H1 (cell line): ENCODE measurements around the gene HMCN2. TPM values are rescaled to one million over a fixed set of nuclear protein-coding genes. Genes with fewer than 3 reads are reported as not detected.

Experiments
- EZH2 ChIP-seq: fragments of 200-600 bp; sonication (generic); IDR thresholded peaks from 2 replicates; pipeline ENCODE4 v1.7.1; 2012; ENCODE audit warnings: low read depth, mild to moderate bottlenecking, moderate library complexity, low read length, inconsistent platforms; ENCODE audit not compliant: severe bottlenecking
- JUN ChIP-seq: IDR thresholded peaks from 2 replicates; pipeline ENCODE4 v1.6.1; 2011; ENCODE audit warnings: low read depth, mild to moderate bottlenecking, improper control_type of control experiment, low read length
- TAF1 ChIP-seq: IDR thresholded peaks from 2 replicates; pipeline ENCODE4 v1.6.1; 2011; ENCODE audit warnings: mild to moderate bottlenecking, low read depth, low read length
- TAF7 ChIP-seq: optimal IDR thresholded peaks from 2 replicates; pipeline ENCODE3; 2011; ENCODE audit warnings: low read depth, mild to moderate bottlenecking, inconsistent platforms, low read length, moderate library complexity, borderline replicate concordance
- polyA plus RNA-seq, 7 experiments: library from polyadenylated mRNA; depleted of rRNA in 3 of 7; stranded (reverse) in 5 of 7; unstranded in 2 of 7; fragments of >200 nt in 5 of 7; fragments of 200-250 nt in 2 of 7; gene quantifications; 1 replicate in 5 of 7; 2 replicates in 1 of 7; 4 replicates in 1 of 7; pipeline versions ENCODE4 v1.2.1 to v1.2.3, GENCODE V29; 2011 to 2013; ENCODE audit warnings: missing spikeins in 2 of 7, mixed read lengths in 2 of 7
- total RNA-seq: library from RNA; stranded (reverse); fragmentation: NEBNext Ultra II Directional; extraction: Animal tissue kit (Norgen Biotek cat#: 25700); gene quantifications from 2 replicates; pipeline ENCODE4 v1.2.1, GENCODE V29; 2021
- TF ChIP-seq, protein P1 (sequence below): IDR thresholded peaks from 2 replicates; pipeline ENCODE4 v1.6.1; 2012; ENCODE audit warnings: inconsistent platforms
- TF ChIP-seq, protein P2 (sequence below), 3 experiments: IDR thresholded peaks; 1 replicate in 2 of 3; 2 replicates in 1 of 3; pipeline versions ENCODE4 v1.5.1 to v1.6.1; 2011; ENCODE audit warnings: low read length in 3 of 3, mild to moderate bottlenecking in 3 of 3, inconsistent platforms in 2 of 3, low read depth in 1 of 3, moderate library complexity in 1 of 3; ENCODE audit not compliant: insufficient read depth in 1 of 3; ENCODE audit errors: control extremely low read depth in 1 of 3
- TF ChIP-seq, protein P3 (sequence below): IDR thresholded peaks from 2 replicates; pipeline ENCODE4 v1.6.1; 2011; ENCODE audit warnings: low read length, improper control_type of control experiment
- TF ChIP-seq, protein P4 (sequence below): IDR thresholded peaks from 2 replicates; pipeline ENCODE4 v1.6.1; 2012; ENCODE audit warnings: low read length, inconsistent platforms

HMCN2 gene
- total and polyA plus RNA-seq, 2 of the 8 experiments (the other 6 are each of a cell fraction or from before 2014, with no cell fraction given): 5.0 to 9.1 TPM

DNA sequence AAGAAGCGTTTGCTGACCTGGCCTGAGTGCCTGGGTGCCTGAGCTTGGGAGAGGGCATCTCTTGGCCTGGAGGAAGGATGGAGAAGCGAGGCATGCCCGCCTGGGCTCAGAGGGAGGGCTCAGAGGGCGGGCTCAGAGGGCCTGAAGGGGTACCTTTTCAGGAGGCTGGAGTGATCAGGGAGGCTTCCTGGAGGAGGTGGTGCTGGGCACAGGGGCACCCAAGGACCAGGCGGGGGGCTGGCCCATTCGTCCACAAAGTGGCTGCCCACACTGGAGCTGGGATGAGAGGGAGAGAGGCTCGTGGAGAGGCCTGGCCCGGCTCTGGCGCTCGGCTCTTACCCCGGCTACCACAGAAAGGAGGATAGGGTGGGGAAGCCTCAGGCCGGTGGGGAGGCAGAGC lies 212.0 kb downstream of the HMCN2 start (continued):
- TF ChIP-seq TAF1 (no peak), TAF7 (no peak), JUN (no peak), EZH2 (no peak)
- TF ChIP-seq, protein P1, sequence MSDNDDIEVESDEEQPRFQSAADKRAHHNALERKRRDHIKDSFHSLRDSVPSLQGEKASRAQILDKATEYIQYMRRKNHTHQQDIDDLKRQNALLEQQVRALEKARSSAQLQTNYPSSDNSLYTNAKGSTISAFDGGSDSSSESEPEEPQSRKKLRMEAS: no peak
- TF ChIP-seq, protein P2, sequence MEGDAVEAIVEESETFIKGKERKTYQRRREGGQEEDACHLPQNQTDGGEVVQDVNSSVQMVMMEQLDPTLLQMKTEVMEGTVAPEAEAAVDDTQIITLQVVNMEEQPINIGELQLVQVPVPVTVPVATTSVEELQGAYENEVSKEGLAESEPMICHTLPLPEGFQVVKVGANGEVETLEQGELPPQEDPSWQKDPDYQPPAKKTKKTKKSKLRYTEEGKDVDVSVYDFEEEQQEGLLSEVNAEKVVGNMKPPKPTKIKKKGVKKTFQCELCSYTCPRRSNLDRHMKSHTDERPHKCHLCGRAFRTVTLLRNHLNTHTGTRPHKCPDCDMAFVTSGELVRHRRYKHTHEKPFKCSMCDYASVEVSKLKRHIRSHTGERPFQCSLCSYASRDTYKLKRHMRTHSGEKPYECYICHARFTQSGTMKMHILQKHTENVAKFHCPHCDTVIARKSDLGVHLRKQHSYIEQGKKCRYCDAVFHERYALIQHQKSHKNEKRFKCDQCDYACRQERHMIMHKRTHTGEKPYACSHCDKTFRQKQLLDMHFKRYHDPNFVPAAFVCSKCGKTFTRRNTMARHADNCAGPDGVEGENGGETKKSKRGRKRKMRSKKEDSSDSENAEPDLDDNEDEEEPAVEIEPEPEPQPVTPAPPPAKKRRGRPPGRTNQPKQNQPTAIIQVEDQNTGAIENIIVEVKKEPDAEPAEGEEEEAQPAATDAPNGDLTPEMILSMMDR (IDR thresholded peaks at IDR 0.05; ENCODE audit: control extremely low read depth in 1 of 3, insufficient read depth in 1 of 3, low read depth in 1 of 3, low read length in 3 of 3): no peak
- TF ChIP-seq, protein P3, sequence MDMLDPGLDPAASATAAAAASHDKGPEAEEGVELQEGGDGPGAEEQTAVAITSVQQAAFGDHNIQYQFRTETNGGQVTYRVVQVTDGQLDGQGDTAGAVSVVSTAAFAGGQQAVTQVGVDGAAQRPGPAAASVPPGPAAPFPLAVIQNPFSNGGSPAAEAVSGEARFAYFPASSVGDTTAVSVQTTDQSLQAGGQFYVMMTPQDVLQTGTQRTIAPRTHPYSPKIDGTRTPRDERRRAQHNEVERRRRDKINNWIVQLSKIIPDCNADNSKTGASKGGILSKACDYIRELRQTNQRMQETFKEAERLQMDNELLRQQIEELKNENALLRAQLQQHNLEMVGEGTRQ: no peak
- TF ChIP-seq, protein P4, sequence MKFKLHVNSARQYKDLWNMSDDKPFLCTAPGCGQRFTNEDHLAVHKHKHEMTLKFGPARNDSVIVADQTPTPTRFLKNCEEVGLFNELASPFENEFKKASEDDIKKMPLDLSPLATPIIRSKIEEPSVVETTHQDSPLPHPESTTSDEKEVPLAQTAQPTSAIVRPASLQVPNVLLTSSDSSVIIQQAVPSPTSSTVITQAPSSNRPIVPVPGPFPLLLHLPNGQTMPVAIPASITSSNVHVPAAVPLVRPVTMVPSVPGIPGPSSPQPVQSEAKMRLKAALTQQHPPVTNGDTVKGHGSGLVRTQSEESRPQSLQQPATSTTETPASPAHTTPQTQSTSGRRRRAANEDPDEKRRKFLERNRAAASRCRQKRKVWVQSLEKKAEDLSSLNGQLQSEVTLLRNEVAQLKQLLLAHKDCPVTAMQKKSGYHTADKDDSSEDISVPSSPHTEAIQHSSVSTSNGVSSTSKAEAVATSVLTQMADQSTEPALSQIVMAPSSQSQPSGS: no peak
- TF ChIP-seq, all 59 proteins: peak for 0
